SK-N-DZ (cell line): ENCODE measurements around the gene KLRK1.
"Not testable (repeated sequence)": the region's sequence is repeated elsewhere in the genome, so short reads cannot be mapped to it uniquely, and the experiment has no call there.

Source experiments
- DNase-seq: peaks from one replicate; pipeline ENCODE4 v3.0.0-alpha.2; 2015; ENCODE audit warnings: low spot score

KLRK1 gene

DNA sequence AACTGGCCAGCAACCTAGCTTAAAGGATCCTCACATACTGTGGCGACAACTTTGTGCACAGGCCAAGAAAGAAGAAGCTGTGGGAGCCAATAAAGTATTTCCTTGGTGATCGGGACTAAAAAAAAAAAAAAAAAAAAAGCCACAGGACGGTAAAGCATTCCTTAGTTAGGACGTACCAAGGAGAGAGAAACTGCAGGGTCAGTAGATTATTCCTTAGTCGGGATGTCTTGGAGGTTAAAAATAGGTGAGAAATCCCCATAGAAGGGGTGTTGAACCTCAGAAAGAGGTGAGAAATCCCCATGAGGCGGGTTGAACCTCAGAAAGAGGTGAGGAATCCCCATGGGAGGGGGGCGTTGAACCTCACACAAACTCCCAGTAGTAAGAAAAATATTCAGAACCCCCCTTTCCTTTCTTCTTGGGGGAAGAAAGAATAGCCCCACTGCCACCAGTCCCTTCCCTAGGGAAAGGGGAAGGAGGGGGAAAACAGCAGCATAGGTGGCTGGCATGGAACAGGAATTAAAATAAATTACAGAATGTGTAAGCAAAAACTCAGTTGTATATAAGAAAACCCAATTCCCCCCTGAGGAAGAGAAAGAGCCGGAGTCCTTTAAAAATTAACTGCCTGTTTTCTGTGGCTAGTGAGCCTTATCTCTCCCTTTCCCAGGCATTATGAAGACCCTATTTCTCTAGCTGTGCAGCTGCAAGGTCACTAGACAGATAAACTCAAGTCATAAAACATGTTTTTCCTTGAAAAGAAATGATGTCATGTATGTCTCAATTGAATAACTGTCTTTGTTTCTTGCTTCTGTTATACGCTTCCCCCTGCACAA lies 26.8 kb downstream of the KLRK1 start:
- no peak for DNase-seq

- no peak for DNase-seq
These were observed 27.5 kb downstream of the KLRK1 start for GRCh38 chr12:10362325-10362724.

DNA sequence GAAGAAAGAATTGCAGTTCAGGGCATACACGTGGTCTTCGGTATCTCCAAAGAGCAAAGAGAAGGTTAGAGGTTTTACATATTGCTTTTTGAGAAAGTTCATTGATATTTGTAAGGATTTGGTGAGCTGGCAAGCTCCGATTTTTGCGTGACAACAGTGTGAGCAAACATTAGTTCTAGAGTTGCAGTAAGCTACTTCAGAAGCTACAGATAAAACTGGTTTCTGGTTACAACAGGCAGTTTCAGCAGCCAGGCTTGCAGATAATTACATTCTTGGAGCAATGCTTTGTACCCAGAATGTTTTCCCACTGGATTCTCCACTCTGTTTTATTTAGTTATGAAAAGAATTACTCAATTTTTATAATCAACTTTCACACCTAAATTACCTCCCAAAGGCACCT lies 28.2 kb downstream of the KLRK1 start:
- DNase-seq: no peak

GRCh38 chr12:10361084-10361483 lies 28.8 kb downstream of the KLRK1 start:
- DNase-seq: no peak

GRCh38 chr12:10358969-10359368 lies 30.9 kb downstream of the KLRK1 start:
- no peak for DNase-seq

DNA sequence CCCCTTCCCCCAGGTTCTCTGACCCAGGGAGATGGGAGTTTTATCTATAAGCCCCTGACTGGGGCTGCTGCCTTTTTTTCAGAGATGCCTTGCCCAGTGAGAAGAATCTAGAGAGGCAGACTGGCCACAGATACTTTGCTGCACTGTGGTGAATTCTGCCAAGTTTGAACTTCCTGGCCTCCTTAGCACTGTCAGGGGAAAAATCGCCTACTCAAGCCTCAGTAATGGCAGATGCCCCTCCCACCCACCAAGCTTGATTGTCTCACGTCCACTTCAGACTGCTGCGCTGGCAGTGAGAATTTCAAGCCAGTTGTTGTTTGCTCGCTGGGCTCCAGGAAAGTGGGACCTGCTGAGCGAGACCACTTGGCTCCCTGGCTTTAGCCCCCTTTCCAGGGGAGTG lies 31.7 kb downstream of the KLRK1 start:
- DNase-seq: no peak

DNA sequence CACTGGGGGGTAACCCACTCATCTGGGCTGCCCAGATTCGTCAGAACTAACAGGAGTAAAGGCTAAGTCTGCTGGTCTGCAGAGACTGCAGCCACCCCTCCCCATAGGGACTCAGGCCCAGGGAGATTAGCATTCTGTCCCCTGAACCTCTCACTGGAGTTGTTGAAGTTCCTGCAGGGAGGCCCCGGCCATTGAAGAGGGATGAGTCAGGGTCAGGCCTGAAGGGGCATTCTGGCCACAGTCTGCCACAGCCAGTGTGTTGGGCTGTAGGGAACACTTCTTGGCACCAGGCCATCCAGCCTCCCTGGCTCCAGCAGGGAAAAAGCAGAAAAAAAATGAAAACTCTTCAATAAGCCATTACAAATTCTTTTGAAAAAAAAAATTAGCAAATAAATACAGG lies 35.3 kb downstream of the KLRK1 start:
- no peak for DNase-seq

GRCh38 chr12:10354071-10354470 lies 35.8 kb downstream of the KLRK1 start:
- DNase-seq: no peak

DNA sequence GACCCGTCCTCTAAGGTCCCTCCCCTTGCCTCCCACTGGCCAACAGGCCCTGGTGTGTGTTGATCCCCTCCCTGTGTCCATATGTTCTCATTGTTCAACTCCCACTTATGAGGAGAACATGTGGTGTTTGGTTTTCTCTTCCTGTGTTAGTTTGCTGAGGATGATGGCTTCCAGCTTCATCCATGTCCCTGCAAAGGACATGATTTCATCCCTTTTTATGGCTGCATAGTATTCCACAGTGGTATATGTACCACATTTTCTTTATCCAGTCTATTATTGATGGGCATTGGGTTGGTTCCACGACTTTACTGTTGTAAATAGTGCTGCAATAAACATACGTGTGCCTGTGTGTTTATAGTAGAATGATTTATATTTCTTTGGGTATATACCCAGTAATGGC lies 38.4 kb downstream of the KLRK1 start:
- DNase-seq: not testable (repeated sequence)

GRCh38 chr12:10341892-10342509 lies 47.8 kb downstream of the KLRK1 start:
- no peak for DNase-seq

DNA sequence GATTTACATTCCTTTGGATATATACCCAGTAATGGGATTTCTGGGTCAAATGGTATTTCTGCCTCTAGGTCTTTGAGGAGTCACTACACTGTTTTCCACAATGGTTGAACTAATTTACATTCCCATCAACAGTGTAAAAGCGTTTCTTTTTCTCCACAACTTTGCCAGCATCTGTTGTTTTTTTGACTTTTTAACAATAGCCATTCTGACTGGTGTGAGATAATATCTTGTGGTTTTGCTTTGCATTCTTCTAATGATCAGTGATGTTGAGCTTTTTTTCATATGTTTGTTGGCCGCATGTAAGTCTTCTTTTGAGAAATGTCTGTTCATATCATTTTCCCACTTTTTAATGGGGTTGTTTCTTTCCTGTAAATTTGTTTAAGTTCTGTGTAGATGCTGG lies 48.9 kb downstream of the KLRK1 start:
- not testable (repeated sequence) for DNase-seq

- no peak for DNase-seq
These were observed 50.6 kb downstream of the KLRK1 start for GRCh38 chr12:10339053-10339840.

DNA sequence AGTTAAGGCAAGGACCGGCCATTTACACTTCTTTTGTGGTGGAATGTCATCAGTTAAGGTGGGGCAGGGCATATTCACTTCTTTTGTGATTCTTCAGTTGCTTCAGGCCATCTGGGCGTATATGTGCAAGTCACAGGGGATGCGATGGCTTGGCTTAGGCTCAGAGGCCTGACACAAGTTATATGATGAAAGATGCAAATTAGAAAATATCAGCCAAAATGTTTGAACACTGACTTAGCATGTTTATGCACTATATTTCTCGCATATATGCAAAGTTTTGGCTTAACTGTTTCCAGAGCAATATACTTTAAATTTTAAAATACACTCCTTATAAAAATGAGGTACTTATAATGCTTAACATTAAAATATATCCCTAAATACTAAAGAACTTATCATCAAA lies 51.4 kb downstream of the KLRK1 start:
- DNase-seq: not testable (repeated sequence)

DNA sequence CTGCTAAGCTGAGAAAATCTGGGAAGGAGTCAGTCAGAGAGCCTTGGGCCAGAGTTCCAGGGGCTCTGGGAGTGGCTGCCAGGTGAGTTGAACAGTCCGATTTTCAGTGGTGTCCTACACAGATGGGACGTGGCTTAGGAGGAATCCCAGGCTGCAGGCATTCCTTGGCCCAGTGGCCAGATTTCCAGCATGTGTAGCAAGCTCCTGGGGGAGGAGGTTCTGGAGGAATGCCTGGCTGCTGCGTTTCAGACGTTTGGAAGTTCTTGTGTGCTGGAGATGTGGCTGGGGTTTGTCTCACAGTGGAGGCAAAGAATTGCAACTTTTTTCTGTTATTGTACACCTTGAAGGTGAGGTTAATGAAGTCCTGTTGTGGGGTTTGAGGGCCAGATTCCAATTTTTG lies 53.6 kb downstream of the KLRK1 start:
- not testable (repeated sequence) for DNase-seq

GRCh38 chr12:10331642-10332239 lies 58.1 kb downstream of the KLRK1 start:
- peak; percentile 23 for DNase-seq

DNA sequence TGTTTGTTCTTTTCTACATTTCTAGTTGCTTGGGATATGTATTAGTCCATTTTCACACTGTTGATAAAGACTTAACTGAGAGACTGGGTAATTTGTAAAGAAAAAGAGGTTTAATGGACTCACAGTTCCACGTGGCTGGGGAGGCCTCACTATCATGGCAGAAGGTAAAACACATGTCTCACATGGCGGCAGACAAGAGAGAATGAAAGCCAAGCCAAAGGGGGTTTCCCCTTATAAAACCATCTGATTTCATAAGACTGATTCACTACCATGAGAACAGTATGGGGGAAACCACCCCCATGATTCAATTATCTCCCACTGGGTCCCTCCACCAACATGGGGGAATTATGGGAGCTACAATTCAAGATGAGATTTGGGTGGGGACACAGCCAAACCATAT lies 61.1 kb downstream of the KLRK1 start:
- DNase-seq: not testable (repeated sequence)
